Stimulated activated CD8-positive, alpha-beta memory T cell treated with anti-CD3 and anti-CD28 coated beads, Interleukin-12 subunit alpha, Interleukin-12 subunit beta, amount 100 ng/mL, for 1 hour (primary cell): ENCODE data around the gene EXT2.

ENCODE experiments used
- DNase-seq: peaks from one replicate; pipeline ENCODE4 v3.0.0-alpha.2; 2020; ENCODE audit warnings: low read depth

Gene EXT2

GRCh38 chr11:44243595-44244343, 148.3 kb downstream of the EXT2 start:
- DNase-seq: no peak

DNA sequence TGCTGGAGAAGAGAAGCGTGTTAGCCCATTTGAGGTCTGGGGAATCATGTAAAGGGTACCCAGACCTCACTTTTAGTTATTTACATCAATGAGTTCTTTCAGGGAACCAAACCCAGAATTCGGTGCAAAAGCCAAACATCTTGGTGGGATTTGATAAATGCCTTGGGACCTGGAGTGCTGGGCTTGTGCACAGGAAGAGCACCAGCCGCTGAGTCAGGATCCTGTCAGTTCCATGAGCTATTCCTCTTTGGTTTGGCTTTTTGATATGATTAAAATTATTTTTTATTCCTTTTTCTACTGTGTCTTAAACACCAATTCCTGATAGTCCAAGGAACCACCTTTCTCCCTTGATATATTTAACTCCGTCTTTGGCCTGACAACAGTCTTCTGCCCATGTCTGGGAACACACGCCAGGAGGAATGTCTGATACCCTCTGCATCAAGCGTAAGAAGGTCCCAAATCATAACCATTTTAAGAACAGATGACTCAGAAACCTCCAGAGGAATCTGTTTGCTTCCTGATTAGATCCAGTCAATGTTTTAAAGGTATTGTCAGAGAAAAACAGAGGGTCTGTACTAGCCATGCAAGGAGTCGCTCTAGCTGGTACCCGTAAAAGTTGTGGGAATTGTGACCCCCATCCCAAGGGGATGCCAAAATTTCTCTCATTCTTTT, 149.3 kb downstream of the EXT2 start:
- no peak for DNase-seq

DNA sequence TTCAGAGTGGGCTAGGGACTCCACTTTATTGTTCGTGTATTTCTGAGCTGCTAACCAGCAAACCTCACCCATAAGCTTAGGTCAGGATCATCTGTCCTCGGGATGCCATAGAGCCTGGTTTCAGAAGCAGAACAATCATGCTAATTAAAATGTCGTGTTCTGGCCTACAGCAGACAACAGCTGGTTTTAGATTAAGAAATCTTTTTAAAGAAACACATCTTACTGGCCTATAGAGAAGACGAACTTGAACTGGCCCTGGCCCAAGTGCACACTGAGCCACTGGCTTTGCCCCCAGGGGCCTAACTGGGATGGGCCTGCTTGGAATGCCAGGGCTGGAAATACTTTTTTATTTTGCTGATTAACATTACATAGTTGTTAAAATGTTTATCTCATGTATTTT, 151.2 kb downstream of the EXT2 start:
- no peak for DNase-seq

- no peak for DNase-seq
Measured at GRCh38 chr11:44247508-44247907, 152.0 kb downstream of the EXT2 start.

DNA sequence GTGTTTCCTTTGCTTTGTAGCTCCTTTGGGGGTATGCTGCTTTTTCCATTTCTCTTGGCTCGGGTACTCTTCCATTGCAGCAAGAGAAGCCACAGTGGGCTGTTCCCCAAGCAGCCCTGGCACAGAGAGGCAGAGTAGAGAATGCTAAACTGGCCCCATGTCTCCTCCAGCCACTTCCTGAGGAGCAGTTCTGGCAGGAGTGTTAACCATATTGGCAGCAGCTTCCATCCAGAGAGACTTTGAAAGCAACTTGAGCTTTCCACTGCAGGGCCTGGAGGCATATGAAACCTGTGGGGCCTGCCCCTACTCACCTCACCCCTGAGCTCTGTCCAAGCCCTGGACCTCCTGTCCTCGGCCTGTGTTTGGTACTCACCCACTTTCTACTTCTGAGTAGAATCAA, 152.6 kb downstream of the EXT2 start:
- no peak for DNase-seq

GRCh38 chr11:44250421-44250820, 154.9 kb downstream of the EXT2 start:
- DNase-seq: no peak

DNA sequence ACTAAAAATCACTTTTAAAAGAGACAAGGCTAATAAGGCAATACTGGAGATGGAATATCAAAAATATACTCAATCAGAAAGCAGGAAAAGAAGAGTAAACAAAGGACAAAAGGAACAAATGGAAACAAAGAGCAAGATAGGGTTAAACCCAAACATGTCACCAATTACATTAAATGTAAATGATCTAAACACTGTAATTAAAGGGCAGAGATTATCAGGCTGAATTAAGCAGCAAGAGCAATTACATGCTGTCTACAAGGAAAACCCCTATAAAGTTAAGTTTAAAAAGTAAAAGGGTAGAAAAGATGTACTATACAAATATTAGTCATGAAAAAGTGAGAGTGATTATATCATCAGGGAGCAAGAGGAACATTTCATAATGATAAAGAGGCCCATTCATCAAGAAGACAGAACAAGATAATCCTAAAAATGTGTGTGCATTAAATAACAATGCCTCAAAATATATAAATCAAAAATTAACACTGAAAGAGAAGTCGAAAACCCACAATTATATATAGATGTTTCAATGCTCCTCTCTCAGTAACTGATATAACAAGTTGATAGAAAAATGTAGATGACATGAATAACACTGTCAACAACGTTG, 157.6 kb downstream of the EXT2 start:
- no peak for DNase-seq

DNA sequence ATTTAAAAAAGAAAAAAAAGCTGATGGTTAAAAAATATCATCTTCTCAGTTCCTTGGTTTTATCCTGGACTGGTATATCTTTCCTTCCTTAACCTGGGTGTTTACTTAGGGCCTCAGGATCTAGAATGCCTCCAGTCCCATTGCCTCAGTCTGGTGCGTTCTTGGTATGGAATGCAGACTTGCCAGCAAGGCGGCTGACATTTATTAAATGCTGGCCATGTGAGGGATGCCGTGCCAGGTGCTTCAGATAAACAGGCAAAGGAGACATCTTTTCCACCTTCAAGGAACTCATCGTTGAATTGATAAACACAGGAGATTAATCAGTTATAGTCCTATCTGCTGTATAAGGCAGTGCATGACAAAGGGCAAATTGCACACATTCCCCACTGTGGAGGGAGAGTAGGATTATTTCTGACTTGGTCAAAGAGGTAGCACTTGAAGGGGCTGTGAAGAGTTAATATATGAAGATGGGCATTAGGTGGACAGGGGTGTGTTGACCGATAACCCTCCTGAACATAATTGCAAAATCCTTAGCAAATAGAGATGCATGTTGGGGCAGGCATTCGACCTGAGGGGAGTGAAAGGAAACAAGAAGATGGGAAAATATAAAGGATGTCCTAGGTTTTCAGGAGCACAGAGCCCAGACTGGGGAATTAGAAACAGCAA, 160.1 kb downstream of the EXT2 start:
- no peak for DNase-seq

GRCh38 chr11:44256673-44257291, 161.3 kb downstream of the EXT2 start:
- DNase-seq: no peak

- DNase-seq: no peak
Measured at GRCh38 chr11:44257338-44258189, 162.1 kb downstream of the EXT2 start.

DNA sequence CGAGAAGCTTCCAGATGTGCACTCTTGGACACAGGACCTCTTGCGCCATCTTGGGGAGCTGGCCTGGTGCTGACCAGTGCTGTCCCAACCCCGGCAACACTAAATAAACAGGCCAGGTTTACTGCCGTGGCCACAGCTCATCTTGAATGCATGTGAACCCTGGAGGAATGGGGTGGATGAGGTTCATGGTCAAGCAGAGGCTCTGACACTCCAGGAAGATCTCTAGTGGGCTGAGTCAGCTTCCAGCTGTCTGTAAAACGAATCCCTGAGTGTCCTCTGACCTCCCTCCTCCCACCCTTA, 162.7 kb downstream of the EXT2 start:
- DNase-seq: no peak

DNA sequence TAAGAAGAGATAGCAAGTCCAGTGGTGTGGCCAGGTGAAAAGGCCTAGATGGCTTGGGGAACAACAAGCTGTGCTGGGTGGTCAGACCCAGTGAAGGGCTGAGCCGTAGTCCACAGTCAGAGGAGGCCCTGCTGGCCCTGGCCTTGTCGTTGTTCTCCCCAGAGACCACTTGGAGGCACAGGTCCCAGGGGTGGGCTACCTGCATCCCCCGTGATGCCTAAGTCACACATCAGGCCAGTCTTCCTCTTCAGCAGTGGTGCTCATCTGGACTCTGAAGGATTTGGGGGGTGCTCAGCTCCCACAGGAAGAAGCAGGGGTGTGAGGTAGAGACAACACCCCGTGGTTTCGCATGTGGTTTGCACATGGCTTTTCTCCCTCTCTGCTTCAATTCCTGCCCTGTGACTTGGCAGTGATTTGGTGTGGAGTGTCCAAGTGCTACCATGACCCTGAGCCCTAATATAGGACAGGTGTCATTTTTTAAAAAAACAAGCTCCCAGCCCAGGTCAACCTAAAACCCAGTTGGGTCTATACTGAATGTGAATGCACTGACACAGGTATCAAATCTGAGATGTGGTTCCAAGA, 163.5 kb downstream of the EXT2 start:
- no peak for DNase-seq

DNA sequence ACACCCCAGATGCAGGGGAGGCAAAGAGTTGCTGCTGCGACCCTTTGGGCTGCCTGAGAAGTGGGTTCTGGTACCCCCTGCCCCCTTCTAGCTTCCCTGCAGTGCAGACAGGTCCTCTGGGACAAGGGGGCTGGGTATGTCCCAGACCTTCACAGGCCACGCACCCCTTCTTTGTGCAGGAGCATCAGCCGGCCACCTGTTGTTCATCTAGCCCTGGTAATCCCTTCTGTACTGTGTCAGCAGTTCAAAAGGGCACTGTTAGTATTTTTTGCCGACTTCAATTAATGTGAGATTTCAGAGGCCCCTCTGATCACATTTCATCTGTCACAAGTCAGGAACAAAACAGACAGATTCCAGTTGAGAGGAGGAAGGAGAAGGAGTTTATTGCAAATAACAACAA, 164.6 kb downstream of the EXT2 start:
- no peak for DNase-seq

DNA sequence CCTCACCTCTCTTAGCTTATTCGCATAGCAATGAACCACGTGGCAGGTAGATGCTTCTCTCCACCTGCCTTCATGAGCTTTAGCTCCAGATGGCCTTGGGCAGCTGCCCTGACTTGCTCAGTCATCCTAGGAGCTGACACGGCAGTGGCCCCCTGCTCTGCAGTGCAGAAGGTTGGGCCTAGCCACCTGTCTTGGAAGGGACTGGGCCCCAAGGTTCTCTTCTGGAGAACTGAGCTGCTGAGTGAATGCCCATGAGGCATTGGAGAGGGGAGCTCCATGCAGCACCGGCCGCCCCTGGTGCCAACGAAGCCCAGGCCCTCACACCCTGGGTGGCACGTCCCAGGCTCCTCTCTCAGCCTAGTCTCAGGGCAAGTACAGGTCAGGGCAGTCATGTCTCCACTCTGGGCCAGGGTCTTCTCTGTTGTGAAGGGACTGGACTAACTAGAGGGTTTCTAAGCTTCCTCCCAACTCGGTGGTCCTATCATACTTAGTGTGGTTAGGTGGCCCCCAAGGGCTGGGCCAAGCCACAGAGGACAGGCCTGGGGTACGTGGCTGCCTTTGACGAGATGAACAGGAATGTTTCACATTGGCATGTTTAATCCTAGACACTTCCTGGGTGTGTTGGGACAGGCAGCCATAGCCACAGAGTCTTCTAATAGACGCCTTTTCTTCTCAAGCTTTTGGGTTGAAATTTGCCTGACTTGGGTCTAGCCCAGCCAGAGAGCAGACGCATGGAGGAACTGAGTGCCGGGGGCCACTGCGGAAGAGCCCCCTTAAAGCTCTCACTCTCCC, 166.5 kb downstream of the EXT2 start:
- DNase-seq: no peak

- no peak for DNase-seq
Measured at GRCh38 chr11:44263738-44264437, 168.4 kb downstream of the EXT2 start.

DNA sequence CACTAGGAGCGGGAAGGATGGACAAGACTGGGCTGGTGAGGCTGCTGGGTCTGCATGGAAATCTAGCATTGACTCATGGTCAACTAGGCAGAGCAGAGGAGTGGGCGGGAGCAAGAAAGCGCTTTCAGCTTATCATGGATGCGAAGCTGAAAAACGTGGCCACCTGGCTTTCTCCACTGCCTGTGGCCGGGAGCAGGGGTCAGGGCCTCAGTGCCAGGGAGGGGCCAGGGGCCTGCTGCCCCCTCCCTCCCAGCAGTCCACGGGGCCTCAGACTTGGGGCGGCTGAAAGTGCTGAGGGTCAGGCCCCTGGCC, 168.9 kb downstream of the EXT2 start:
- no peak for DNase-seq

DNA sequence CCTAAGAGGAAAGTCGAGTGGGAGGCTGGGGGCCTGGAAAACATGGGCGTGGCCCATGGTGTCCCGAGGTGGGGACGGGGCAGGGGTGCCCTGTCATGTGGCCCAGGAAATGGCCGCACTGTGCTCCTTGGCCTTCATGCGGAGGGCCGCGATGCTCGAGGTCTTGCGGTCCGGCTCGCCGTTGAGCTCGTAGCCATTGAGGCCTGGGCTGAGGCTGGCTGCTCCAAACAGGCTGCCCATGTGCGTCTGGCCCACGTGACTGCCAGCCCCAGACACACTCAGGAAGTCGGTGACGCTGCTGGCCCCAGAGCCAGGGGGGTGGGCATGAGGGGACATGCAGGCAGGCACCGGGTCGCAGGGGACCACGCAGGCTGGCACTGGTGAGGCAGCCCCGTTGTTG, 169.3 kb downstream of the EXT2 start:
- no peak for DNase-seq

DNA sequence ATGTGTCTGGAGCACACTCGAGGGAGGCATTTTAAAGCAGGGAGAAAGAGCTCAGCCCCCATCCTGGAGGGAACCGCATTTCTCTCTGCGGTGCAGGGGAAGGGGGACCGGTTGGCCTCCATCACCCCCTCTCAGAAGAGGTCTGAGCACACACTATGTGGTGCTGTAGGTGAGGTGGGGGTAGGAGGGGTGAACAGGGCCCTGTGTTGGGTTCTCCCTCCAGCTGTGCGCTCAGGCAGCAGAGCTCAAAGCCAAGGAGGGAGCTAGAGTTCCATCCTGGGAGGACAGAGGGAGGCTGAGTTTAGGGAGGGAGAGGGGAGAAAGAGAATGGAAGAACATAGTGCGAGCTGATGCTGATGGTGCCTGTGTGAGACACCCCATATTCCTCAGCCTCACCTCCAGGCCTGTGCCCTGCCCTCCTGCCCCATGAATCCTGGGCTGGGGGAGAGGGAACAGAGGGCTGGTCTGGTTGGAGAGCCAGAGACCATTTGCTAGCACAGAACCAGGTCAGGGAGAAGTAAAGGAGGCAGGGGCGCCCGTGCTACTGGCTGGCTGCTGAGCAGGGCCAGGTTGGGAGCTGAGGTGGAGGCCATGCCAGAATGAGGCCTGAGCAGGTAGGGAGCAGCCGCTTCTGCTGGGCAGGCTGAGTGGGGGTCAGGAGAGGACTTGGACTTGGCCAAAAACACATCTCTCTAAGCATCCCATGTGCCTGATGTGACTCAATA, 170.7 kb downstream of the EXT2 start:
- DNase-seq: no peak

- DNase-seq: no peak
Measured at GRCh38 chr11:44267006-44267749, 171.7 kb downstream of the EXT2 start.
